Hepatocyte (in vitro differentiated cells): ENCODE measurements around the gene DIP2C.

Experiments
- CTCF ChIP-seq: fragments of 200-600 bp; sonication (generic); IDR thresholded peaks from 2 replicates; pipeline ENCODE4 v1.5.1; 2016; ENCODE audit warnings: antibody characterized with exemption, mild to moderate bottlenecking; ENCODE audit not compliant: poor library complexity
- EZH2 ChIP-seq: fragments of 200-600 bp; sonication (generic); IDR thresholded peaks from 2 replicates; pipeline ENCODE4 v1.6.1; 2016; ENCODE audit warnings: antibody characterized with exemption, mild to moderate bottlenecking, borderline replicate concordance
- EZH2phosphoT487 ChIP-seq: fragments of 200-600 bp; sonication (generic); IDR thresholded peaks from one replicate; pipeline ENCODE4 v1.6.1; 2018; ENCODE audit warnings: antibody characterized with exemption, mild to moderate bottlenecking, low read depth, moderate library complexity; ENCODE audit not compliant: unreplicated experiment, severe bottlenecking

DNA sequence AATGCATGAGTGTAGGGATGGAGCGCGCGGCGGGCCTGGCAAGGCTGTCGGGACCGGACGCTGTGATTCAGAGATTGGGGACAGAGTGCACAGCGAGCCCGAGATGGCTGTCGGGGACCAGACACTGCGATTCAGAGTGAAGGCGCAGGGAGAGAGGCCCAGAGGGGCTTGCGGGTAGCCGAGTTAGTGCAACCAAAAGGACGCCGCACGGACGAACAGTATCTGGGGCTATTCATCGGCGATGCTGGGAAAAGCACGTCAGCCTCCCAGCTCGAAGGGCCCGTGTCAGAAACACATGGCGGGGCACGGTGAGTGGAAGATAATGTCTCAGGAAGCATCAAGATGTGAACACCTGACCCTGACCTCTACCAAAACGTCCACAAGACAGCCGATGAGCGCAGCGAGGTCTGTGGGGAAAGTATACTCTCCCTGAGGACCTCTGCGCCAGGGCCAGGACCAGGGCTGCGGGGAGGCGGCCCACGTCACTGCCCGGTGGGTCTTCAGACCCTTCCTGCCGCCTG lies 338.4 kb downstream of the DIP2C start:
- TF ChIP-seq CTCF (no peak), EZH2 (no peak), EZH2phosphoT487 (no peak)
